ENCODE measurements around the gene SSTR5.

DNA sequence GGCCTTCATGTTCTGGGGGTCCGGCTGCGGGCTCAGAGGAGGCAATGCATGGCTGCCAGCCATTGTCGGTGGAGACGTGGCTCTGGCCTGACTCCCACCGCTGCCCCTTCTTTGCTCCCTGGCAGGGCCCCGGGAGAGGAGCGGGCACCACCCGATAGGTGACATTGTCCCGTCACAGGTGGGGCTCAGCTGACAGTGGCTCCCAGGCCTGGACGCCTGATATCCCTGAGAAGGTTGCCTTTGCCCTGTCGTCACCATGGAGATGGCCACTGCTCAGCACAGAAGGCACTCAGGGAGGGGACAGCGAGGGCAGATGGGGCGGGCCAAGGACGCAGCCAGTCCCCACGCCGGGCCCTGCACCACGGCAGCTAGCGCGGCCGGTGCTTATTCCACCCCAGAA lies 48.4 kb upstream of the SSTR5 start:
- no peak for TF ChIP-seq POLR2A (IDR thresholded peaks at IDR 0.05)
- TF ChIP-seq, protein P1, sequence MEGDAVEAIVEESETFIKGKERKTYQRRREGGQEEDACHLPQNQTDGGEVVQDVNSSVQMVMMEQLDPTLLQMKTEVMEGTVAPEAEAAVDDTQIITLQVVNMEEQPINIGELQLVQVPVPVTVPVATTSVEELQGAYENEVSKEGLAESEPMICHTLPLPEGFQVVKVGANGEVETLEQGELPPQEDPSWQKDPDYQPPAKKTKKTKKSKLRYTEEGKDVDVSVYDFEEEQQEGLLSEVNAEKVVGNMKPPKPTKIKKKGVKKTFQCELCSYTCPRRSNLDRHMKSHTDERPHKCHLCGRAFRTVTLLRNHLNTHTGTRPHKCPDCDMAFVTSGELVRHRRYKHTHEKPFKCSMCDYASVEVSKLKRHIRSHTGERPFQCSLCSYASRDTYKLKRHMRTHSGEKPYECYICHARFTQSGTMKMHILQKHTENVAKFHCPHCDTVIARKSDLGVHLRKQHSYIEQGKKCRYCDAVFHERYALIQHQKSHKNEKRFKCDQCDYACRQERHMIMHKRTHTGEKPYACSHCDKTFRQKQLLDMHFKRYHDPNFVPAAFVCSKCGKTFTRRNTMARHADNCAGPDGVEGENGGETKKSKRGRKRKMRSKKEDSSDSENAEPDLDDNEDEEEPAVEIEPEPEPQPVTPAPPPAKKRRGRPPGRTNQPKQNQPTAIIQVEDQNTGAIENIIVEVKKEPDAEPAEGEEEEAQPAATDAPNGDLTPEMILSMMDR (IDR thresholded peaks at IDR 0.05) = no peak

Data from upper lobe of left lung (tissue), 4 donors.